Caco-2 (cell line): ENCODE data around the gene HES3. TPM values are rescaled to one million over a fixed set of nuclear protein-coding genes. Genes with fewer than 3 reads are reported as not detected.

ENCODE experiments used
- BruUV-seq: library from RNA; stranded (reverse); fragments of 400-500 nt; replicated peaks from 2 replicates; lab custom pipeline; 2021; lab: Mats Ljungman, UMichigan
- CTCF ChIA-PET: fragments of 300-600 bp; sonication (Branson Sonifier 250); formaldehyde crosslinking; loops from one replicate; lab custom pipeline; 2022; ENCODE audit warnings: antibody characterized with exemption; lab: Charles Lee
- POLR2A ChIA-PET: fragments of 300-600 bp; sonication (Branson Sonifier 250); formaldehyde crosslinking; loops from one replicate; lab custom pipeline; 2022; ENCODE audit warnings: antibody characterized with exemption; lab: Charles Lee
- DNase-seq, 2 experiments: peaks; one replicate each; pipeline versions ENCODE4 v3.0.0 to v3.0.0-alpha.2; 2020 to 2022
- H3K27me3 ChIP-seq: replicated peaks from 2 replicates; pipeline ENCODE4 v1.6.0; 2011; ENCODE audit warnings: low read length; ENCODE audit not compliant: control insufficient read depth, insufficient read depth
- H3K36me3 ChIP-seq: 2 replicates; pipeline ENCODE4 v1.5.1; 2011; ENCODE audit warnings: low read length; ENCODE audit not compliant: control insufficient read depth, insufficient read depth
- H3K4me1 ChIP-seq: fragments of 250-450 bp; sonication (Bioruptor Pico); 2 replicates; pipeline ENCODE4 v1.5.1; 2020; ENCODE audit warnings: mild to moderate bottlenecking
- H3K4me3 ChIP-seq: 2 replicates; pipeline ENCODE4 v1.5.1; 2011; ENCODE audit warnings: low read depth, mild to moderate bottlenecking, control low read depth, low read length
- H3K9me3 ChIP-seq: fragments of 250-450 bp; sonication (Bioruptor Pico); 2 replicates; pipeline ENCODE4 v1.5.1; 2020; ENCODE audit warnings: mild to moderate bottlenecking, moderate library complexity
- H3K27ac Mint-ChIP-seq: one replicate; pipeline ENCODE4 v1.8.0; 2022; ENCODE audit warnings: mixed read lengths; ENCODE audit not compliant: unreplicated experiment
- H3K27me3 Mint-ChIP-seq: one replicate; pipeline ENCODE4 v1.8.0; 2022; ENCODE audit warnings: mixed read lengths; ENCODE audit not compliant: insufficient read depth, unreplicated experiment
- H3K36me3 Mint-ChIP-seq: one replicate; pipeline ENCODE4 v1.8.0; 2022; ENCODE audit warnings: mild to moderate bottlenecking, mixed read lengths; ENCODE audit not compliant: insufficient read depth, unreplicated experiment
- H3K4me1 Mint-ChIP-seq: one replicate; pipeline ENCODE4 v1.8.0; 2022; ENCODE audit warnings: low read depth, mixed read lengths; ENCODE audit not compliant: unreplicated experiment
- H3K4me3 Mint-ChIP-seq: one replicate; pipeline ENCODE4 v1.8.0; 2022; ENCODE audit warnings: mild to moderate bottlenecking, moderate library complexity, mixed read lengths; ENCODE audit not compliant: unreplicated experiment
- H3K9me3 Mint-ChIP-seq: one replicate; pipeline ENCODE4 v1.8.0; 2022; ENCODE audit warnings: mixed read lengths; ENCODE audit not compliant: unreplicated experiment
- intact Hi-C: fragments of 100-400 bp; cut with micrococcal nuclease; formaldehyde crosslinking; loops from one replicate; pipeline ENCODE4 v1.10.0; 2022; ENCODE audit not compliant: unreplicated experiment
- total RNA-seq: library from RNA; stranded (reverse); gene quantifications from 2 replicates; pipeline ENCODE4 v1.2.3, GENCODE V29; 2022
- TF ChIP-seq, protein P1 (sequence below), 2 experiments: fragments of 200-600 bp in 1 of 2; IDR thresholded peaks; 1 replicate in 1 of 2; 2 replicates in 1 of 2; pipeline versions ENCODE4 v1.5.1 to v1.8.0; 2011 to 2022; ENCODE audit warnings: antibody characterized with exemption in 1 of 2, control low read depth in 1 of 2, inconsistent platforms in 1 of 2, low read depth in 1 of 2, low read length in 1 of 2, mild to moderate bottlenecking in 1 of 2, moderate library complexity in 1 of 2; ENCODE audit not compliant: insufficient read depth in 1 of 2, severe bottlenecking in 1 of 2, unreplicated experiment in 1 of 2

The HES3 gene
- total RNA-seq, 1 experiment from 2014 or later = not detected

DNA sequence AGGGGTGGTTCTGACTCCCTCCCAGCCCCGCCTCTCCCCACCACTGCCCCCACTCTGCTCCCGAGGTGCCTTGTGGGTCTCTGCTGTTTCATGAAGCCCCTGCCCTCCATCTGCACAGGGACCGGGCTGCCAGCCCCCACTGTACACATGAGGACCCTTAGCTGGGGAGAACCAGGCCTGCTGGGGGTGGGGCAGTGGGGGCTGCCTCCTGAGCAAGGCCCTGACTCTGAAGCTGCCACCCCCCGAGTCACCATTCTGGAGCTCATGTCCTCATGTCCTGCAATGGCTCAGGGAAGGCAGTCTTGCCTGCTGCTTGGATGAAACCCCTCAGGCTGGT, 8.4 kb downstream of the HES3 start:
- Histone ChIP-seq H3K36me3 (no peaks in the 10 kb centered on the region), H3K27me3 (no peaks in the 10 kb centered on the region), H3K4me1 (no peaks in the 10 kb centered on the region), H3K4me3 (no peak overlapping the region), H3K9me3 (no peaks in the 10 kb centered on the region)
- Mint-ChIP-seq H3K4me3 (no peak overlapping the region), H3K27ac (no peak overlapping the region), H3K9me3 (no peaks in the 10 kb centered on the region), H3K27me3 (no peaks in the 10 kb centered on the region), H3K36me3 (no peaks in the 10 kb centered on the region), H3K4me1 (no peaks in the 10 kb centered on the region)
- intact Hi-C loops = no loop called here
- ChIA-PET POLR2A (no interaction called here), CTCF (no interaction called here)
- DNase-seq = no peak
- no TSS peak for BruUV-seq
- TF ChIP-seq, protein P1, sequence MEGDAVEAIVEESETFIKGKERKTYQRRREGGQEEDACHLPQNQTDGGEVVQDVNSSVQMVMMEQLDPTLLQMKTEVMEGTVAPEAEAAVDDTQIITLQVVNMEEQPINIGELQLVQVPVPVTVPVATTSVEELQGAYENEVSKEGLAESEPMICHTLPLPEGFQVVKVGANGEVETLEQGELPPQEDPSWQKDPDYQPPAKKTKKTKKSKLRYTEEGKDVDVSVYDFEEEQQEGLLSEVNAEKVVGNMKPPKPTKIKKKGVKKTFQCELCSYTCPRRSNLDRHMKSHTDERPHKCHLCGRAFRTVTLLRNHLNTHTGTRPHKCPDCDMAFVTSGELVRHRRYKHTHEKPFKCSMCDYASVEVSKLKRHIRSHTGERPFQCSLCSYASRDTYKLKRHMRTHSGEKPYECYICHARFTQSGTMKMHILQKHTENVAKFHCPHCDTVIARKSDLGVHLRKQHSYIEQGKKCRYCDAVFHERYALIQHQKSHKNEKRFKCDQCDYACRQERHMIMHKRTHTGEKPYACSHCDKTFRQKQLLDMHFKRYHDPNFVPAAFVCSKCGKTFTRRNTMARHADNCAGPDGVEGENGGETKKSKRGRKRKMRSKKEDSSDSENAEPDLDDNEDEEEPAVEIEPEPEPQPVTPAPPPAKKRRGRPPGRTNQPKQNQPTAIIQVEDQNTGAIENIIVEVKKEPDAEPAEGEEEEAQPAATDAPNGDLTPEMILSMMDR (IDR thresholded peaks at IDR 0.05; ENCODE audit: insufficient read depth in 1 of 2, low read depth in 1 of 2, low read length in 1 of 2, severe bottlenecking in 1 of 2, unreplicated experiment in 1 of 2) = no peak

DNA sequence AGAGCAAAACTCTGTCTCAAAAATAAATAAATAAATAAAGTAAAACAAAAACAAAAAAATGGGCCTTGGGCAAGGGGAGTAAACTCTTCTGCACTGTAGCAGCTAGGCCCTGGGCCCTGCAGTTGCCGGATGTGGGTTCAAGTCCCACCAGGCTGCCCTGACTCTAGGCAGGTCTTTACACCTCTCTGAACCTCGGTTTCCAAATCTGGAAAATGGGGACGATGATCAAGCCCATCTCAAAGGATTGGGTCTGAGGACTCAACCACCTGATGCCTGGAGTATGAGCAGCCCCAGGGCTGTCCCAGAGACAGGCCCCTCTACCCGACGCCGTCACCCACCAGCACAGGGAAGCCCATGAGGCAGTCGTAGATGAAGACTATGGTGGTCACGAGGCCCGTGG, 9.4 kb downstream of the HES3 start:
- Histone ChIP-seq H3K4me3 (no peak overlapping the region), H3K4me1 (no peaks in the 10 kb centered on the region), H3K36me3 (no peaks in the 10 kb centered on the region), H3K9me3 (no peaks in the 10 kb centered on the region), H3K27me3 (no peaks in the 10 kb centered on the region)
- intact Hi-C loops = no loop called here
- TF ChIP-seq, protein P1 (IDR thresholded peaks at IDR 0.05; ENCODE audit: insufficient read depth in 1 of 2, low read depth in 1 of 2, low read length in 1 of 2, severe bottlenecking in 1 of 2, unreplicated experiment in 1 of 2) = no peak
- ChIA-PET CTCF (no interaction called here), POLR2A (no interaction called here)
- Mint-ChIP-seq H3K36me3 (no peaks in the 10 kb centered on the region), H3K27me3 (no peaks in the 10 kb centered on the region), H3K4me1 (no peaks in the 10 kb centered on the region), H3K9me3 (no peaks in the 10 kb centered on the region), H3K4me3 (no peak overlapping the region), H3K27ac (no peak overlapping the region)
- no peak for DNase-seq
- BruUV-seq = no TSS peak

DNA sequence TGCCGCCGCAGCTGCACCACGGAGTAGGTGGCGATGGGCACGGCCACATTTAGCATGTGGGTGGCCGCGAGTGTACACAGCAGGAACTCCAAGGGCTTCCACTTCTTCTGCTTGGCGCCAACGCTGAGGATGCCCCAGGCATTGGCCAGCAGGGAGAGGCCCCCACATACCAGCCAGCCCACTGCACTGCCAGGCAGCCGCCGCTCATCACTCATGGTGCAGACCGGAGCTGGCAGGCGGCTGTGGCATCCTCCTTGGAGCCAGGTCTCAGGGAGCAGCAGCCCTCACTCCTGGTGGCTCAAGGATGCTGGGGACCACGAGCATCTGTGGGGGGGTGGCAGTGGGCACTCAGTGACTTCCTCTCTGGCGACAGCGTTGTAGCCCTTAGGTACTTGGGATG, 10.7 kb downstream of the HES3 start:
- Mint-ChIP-seq H3K36me3 (no peaks in the 10 kb centered on the region), H3K9me3 (no peaks in the 10 kb centered on the region), H3K4me3 (no peak overlapping the region), H3K27ac (no peak overlapping the region), H3K4me1 (no peaks in the 10 kb centered on the region), H3K27me3 (no peaks in the 10 kb centered on the region)
- Histone ChIP-seq H3K36me3 (no peaks in the 10 kb centered on the region), H3K9me3 (no peaks in the 10 kb centered on the region), H3K4me1 (no peaks in the 10 kb centered on the region), H3K4me3 (no peak overlapping the region), H3K27me3 (no peaks in the 10 kb centered on the region)
- ChIA-PET CTCF (interaction anchor here (0.6 kb wide), 1 partner anchor 168 kb away, joined by 3 read pairs; no protein-coding TSS in a partner anchor), POLR2A (no interaction called here)
- intact Hi-C loops = no loop called here
- no TSS peak for BruUV-seq
- TF ChIP-seq, protein P1 (IDR thresholded peaks at IDR 0.05; ENCODE audit: insufficient read depth in 1 of 2, low read depth in 1 of 2, low read length in 1 of 2, severe bottlenecking in 1 of 2, unreplicated experiment in 1 of 2) = no peak
- no peak for DNase-seq
